HG03457 (cell line): Measurements from ENCODE around the gene PSMD8.

Experiments used
- ATAC-seq: cut with Tn5 transposase; IDR thresholded peaks from one replicate; pipeline ENCODE4 v1.9.1; 2021; ENCODE audit warnings: moderate number of reproducible peaks; ENCODE audit not compliant: unreplicated experiment

Gene PSMD8

GRCh38 chr19:38386971-38387549, 12.7 kb downstream of the PSMD8 start:
- ATAC-seq = no peak

GRCh38 chr19:38387550-38388348, 13.4 kb downstream of the PSMD8 start, which contains the start of gene GGN:
Gene GGN, minus strand, starts transcription at chr19:38388034. Its CDS starts 773 bp downstream, at chr19:38387261.
- ATAC-seq = no peak

GRCh38 chr19:38388349-38389100, 14.2 kb downstream of the PSMD8 start, which contains the start of gene SPRED3:
Gene SPRED3, plus strand, starts transcription at chr19:38388697. Its CDS starts 1,606 bp downstream, at chr19:38390303.
- ATAC-seq = no peak

GRCh38 chr19:38389101-38389925, 14.9 kb downstream of the PSMD8 start:
- no peak for ATAC-seq

GRCh38 chr19:38389957-38390924, 15.9 kb downstream of the PSMD8 start:
- ATAC-seq = no peak

- ATAC-seq = no peak
Measured at GRCh38 chr19:38391911-38392464, 17.6 kb downstream of the PSMD8 start.

GRCh38 chr19:38392707-38393308, 18.4 kb downstream of the PSMD8 start:
- ATAC-seq = no peak

GRCh38 chr19:38394488-38394887, 20.1 kb downstream of the PSMD8 start:
- no peak for ATAC-seq

- no peak for ATAC-seq
Measured at GRCh38 chr19:38395381-38396114, 21.2 kb downstream of the PSMD8 start.

- ATAC-seq = no peak
Measured at GRCh38 chr19:38399081-38399480, 24.7 kb downstream of the PSMD8 start.

GRCh38 chr19:38399537-38399936, 25.2 kb downstream of the PSMD8 start:
- no peak for ATAC-seq

GRCh38 chr19:38400361-38400760, 26.0 kb downstream of the PSMD8 start:
- ATAC-seq = no peak

GRCh38 chr19:38401148-38401547, 26.8 kb downstream of the PSMD8 start:
- no peak for ATAC-seq

GRCh38 chr19:38402623-38402966, 28.2 kb downstream of the PSMD8 start:
- ATAC-seq = no peak

GRCh38 chr19:38402967-38403674, 28.8 kb downstream of the PSMD8 start, which contains the start of gene FAM98C:
Gene FAM98C, plus strand, starts transcription at chr19:38403093. Its CDS starts 61 bp downstream, at chr19:38403154.
- peak; percentile 77 for ATAC-seq

GRCh38 chr19:38404858-38405257, 30.5 kb downstream of the PSMD8 start:
- no peak for ATAC-seq

GRCh38 chr19:38405276-38405675, 30.9 kb downstream of the PSMD8 start:
- no peak for ATAC-seq
